OCI-LY1 (cell line): ENCODE results near the gene BTBD9.

ENCODE experiments used
- H2AFZ ChIP-seq: fragments of 200-600 bp; sonication (generic), shearing (Covaris generic); 2 replicates; pipeline ENCODE4 v1.6.0; 2014; ENCODE audit warnings: antibody characterized with exemption, mild to moderate bottlenecking, low read length
- H3F3A ChIP-seq: fragments of 200-600 bp; sonication (generic), shearing (Covaris generic); 2 replicates; pipeline ENCODE4 v1.6.0; 2014; ENCODE audit warnings: mild to moderate bottlenecking, antibody characterized with exemption, low read length, moderate library complexity; ENCODE audit not compliant: insufficient read depth
- H3K27ac ChIP-seq: fragments of 200-600 bp; sonication (generic); 2 replicates; pipeline ENCODE4 v1.5.1; 2014; ENCODE audit warnings: low read length, mixed run types, mild to moderate bottlenecking, low read depth; ENCODE audit not compliant: poor library complexity, severe bottlenecking
- H3K27me3 ChIP-seq: fragments of 200-600 bp; sonication (generic); 2 replicates; pipeline ENCODE4 v1.6.0; 2014; ENCODE audit warnings: antibody characterized with exemption, mild to moderate bottlenecking, low read length, moderate library complexity; ENCODE audit not compliant: insufficient read depth
- H3K36me3 ChIP-seq: fragments of 200-600 bp; sonication (generic); 2 replicates; pipeline ENCODE4 v1.6.1; 2014; ENCODE audit warnings: mild to moderate bottlenecking, antibody characterized with exemption, low read length, moderate library complexity, mixed read lengths; ENCODE audit not compliant: insufficient read depth
- H3K4me1 ChIP-seq: fragments of 200-600 bp; sonication (generic); 2 replicates; pipeline ENCODE4 v1.5.1; 2014; ENCODE audit warnings: mild to moderate bottlenecking, low read length, moderate library complexity; ENCODE audit not compliant: insufficient read depth, severe bottlenecking
- H3K4me2 ChIP-seq: fragments of 200-600 bp; sonication (generic), shearing (Covaris generic); 2 replicates; pipeline ENCODE4 v1.6.1; 2014; ENCODE audit warnings: low read length
- H3K4me3 ChIP-seq: fragments of 200-600 bp; sonication (generic); 2 replicates; pipeline ENCODE4 v1.5.1; 2014; ENCODE audit warnings: low read length, low read depth, mild to moderate bottlenecking, mixed read lengths; ENCODE audit not compliant: poor library complexity, severe bottlenecking
- H3K79me2 ChIP-seq: fragments of 200-600 bp; shearing (Covaris generic); 2 replicates; pipeline ENCODE4 v1.6.1; 2016; ENCODE audit warnings: mixed run types, low read length, mixed read lengths; ENCODE audit not compliant: insufficient read depth
- H3K9ac ChIP-seq: fragments of 200-600 bp; sonication (generic), shearing (Covaris generic); 2 replicates; pipeline ENCODE4 v1.6.1; 2014; ENCODE audit warnings: mild to moderate bottlenecking, low read length, mixed read lengths
- H3K9me2 ChIP-seq: fragments of 200-600 bp; sonication (generic), shearing (Covaris generic); 2 replicates; pipeline ENCODE4 v1.6.1; 2014; ENCODE audit warnings: low read depth, mild to moderate bottlenecking, low read length, mixed read lengths
- H3K9me3 ChIP-seq: fragments of 200-600 bp; shearing (Covaris generic); 2 replicates; pipeline ENCODE4 v1.6.1; 2014; ENCODE audit warnings: low read length, mixed read lengths
- H4K20me1 ChIP-seq: fragments of 200-600 bp; sonication (generic), shearing (Covaris generic); 2 replicates; pipeline ENCODE4 v1.6.0; 2016; ENCODE audit warnings: mild to moderate bottlenecking, low read length; ENCODE audit not compliant: insufficient read depth
- CTCF ChIP-seq: fragments of 200-600 bp; sonication (generic), shearing (Covaris generic); IDR thresholded peaks from 2 replicates; pipeline ENCODE4 v1.5.1; 2017; ENCODE audit warnings: mild to moderate bottlenecking, antibody characterized with exemption, low read length, moderate library complexity, mixed read lengths
- EZH2 ChIP-seq: fragments of 200-600 bp; sonication (generic), shearing (Covaris generic); IDR thresholded peaks from 2 replicates; pipeline ENCODE4 v1.8.0; 2017; ENCODE audit warnings: borderline replicate concordance, mixed run types, mild to moderate bottlenecking, antibody characterized with exemption, low read length, moderate library complexity, mixed read lengths

BTBD9 gene

GRCh38 chr6:38396209-38396608 is 243.5 kb downstream of the BTBD9 start:
- Histone ChIP-seq H3K4me1 (no peaks in the 10 kb centered on the region), H3K9me2 (no peaks in the 10 kb centered on the region), H3K27me3 (no peaks in the 10 kb centered on the region), H3K36me3 (no peaks in the 10 kb centered on the region), H4K20me1 (no peaks in the 10 kb centered on the region), H3K9ac (no peak overlapping the region), H3K4me3 (no peak overlapping the region), H2AFZ (no peak overlapping the region), H3F3A (no peaks in the 10 kb centered on the region), H3K79me2 (no peaks in the 10 kb centered on the region), H3K4me2 (no peak overlapping the region), H3K27ac (no peak overlapping the region), H3K9me3 (no peaks in the 10 kb centered on the region)
- TF ChIP-seq CTCF (no peak), EZH2 (no peak)

- Histone ChIP-seq H3K9ac (no peak overlapping the region), H2AFZ (no peak overlapping the region), H3K27me3 (no peaks in the 10 kb centered on the region), H3K9me2 (no peaks in the 10 kb centered on the region), H3K9me3 (no peaks in the 10 kb centered on the region), H3K27ac (no peak overlapping the region), H3K4me2 (no peak overlapping the region), H4K20me1 (no peaks in the 10 kb centered on the region), H3K36me3 (no peaks in the 10 kb centered on the region), H3K79me2 (no peaks in the 10 kb centered on the region), H3K4me1 (no peaks in the 10 kb centered on the region), H3K4me3 (no peak overlapping the region), H3F3A (no peaks in the 10 kb centered on the region)
- TF ChIP-seq CTCF (no peak), EZH2 (no peak)
Measured at GRCh38 chr6:38393986-38394385, 245.7 kb downstream of the BTBD9 start.

- Histone ChIP-seq H3K9me3 (no peaks in the 10 kb centered on the region), H3K4me1 (no peaks in the 10 kb centered on the region), H3K9ac (no peak overlapping the region), H4K20me1 (no peaks in the 10 kb centered on the region), H2AFZ (no peak overlapping the region), H3F3A (no peaks in the 10 kb centered on the region), H3K79me2 (no peaks in the 10 kb centered on the region), H3K9me2 (no peaks in the 10 kb centered on the region), H3K27ac (no peak overlapping the region), H3K36me3 (no peaks in the 10 kb centered on the region), H3K4me2 (no peak overlapping the region), H3K27me3 (no peaks in the 10 kb centered on the region), H3K4me3 (no peak overlapping the region)
- no peak for TF ChIP-seq EZH2
- no peak for TF ChIP-seq CTCF
Measured at GRCh38 chr6:38391626-38392579, 247.8 kb downstream of the BTBD9 start.
